ENCODE measurements around the gene SLC43A1.

The SLC43A1 gene

GRCh38 chr11:57479021-57479663 lies 36.4 kb downstream of the SLC43A1 start:
- no peak for DNase-seq (ENCODE audit: low read depth)

DNA sequence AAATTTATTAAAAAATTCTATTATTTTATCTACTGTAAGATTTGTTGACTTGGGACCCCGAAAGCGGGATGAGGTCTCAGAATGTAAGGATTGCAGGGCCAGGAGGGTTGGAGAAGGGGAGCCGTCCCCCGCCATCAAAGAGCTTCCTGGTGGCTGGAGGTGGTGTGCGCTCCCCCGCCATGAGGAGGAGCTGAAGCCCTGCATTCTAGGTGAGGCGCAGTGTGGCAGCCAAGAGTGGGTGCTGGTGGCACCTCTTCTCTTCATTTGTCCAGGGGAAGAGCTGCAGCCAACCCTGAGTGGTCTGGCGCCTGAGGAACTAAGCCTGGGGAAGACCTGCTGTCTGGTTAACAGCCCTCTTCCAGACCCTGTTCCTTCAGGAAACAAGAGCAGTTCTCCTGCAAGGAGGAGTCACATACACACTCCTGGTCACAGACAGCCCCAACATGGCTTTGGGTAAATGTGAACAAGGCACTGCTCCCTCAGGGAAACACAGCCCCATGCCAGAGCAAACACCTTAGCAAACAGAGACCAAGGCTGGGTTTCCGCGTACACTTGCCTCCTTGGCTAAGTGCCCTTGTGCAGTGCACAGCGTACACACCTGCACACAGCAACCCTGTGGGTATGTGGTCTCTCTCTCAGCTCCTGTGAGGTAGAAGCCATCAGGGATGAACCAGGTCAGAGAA lies 37.9 kb downstream of the SLC43A1 start:
- DNase-seq (ENCODE audit: low read depth): no peak

DNA sequence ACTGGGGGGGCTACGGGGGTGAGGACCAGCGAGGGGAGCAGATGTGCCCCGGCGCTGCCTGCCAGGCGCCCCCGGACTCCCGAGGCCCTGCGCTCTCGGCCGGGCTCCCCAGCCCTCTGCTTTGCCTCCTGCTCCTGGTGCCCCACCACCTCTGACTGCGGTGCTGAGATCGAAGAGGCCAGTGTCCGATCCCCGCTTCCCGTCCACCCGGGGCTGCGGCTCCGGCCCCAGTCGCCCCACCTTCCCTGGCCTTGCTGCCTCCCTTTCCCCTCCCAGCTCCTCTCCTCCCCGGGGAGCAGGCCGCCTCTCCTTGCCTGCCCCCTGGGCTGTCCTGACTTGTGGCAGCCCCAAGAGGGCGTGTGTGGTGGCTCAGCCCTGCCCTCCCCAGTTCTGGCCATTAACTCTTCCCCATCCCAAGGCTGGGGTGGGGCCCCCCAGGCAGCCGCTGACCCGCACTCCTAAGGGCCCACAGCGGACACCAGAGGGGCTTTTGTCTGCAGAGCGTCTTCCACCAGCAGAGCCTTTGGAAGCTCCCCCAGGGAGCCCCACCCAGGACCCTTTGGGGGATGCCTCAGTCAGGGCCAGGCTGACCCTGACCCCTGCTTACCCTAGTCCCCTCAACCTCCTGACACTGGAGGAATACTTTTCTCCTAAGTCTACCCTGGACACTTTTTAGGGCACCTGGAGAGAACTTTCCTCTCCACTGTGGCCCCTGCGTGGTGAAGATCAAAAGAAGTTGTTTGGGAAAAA lies 38.6 kb downstream of the SLC43A1 start:
- DNase-seq (ENCODE audit: low read depth): peak; percentile 28

DNA sequence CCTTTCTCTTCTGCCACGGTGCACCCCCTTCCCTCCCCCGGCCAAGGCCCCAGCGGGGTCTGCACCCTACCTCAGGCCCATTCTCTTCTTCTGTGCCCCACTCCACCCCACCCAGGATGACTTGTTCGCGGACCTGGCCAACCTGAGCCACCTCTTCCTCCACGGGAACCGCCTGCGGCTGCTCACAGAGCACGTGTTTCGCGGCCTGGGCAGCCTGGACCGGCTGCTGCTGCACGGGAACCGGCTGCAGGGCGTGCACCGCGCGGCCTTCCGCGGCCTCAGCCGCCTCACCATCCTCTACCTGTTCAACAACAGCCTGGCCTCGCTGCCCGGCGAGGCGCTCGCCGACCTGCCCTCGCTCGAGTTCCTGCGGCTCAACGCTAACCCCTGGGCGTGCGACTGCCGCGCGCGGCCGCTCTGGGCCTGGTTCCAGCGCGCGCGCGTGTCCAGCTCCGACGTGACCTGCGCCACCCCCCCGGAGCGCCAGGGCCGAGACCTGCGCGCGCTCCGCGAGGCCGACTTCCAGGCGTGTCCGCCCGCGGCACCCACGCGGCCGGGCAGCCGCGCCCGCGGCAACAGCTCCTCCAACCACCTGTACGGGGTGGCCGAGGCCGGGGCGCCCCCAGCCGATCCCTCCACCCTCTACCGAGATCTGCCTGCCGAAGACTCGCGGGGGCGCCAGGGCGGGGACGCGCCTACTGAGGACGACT lies 39.3 kb downstream of the SLC43A1 start:
- no peak for DNase-seq (ENCODE audit: low read depth)

DNA sequence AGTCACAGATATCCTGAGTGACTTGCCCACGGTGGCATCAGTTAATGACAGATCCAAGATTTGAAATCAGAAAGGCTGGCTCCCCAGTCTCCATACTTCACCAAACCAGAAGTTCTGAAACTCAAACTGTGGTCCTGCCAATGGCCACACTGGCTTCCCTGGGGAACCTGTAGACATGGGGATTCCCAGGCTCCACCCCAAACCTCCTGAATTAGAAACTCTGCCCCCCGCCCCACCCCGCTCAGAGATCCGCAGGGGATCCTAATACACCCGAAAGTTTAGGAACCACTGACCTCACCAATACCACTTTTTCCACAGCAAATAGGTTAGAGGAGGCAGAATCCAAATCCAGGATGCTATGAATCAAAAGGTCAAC lies 39.8 kb downstream of the SLC43A1 start:
- DNase-seq (ENCODE audit: low read depth): no peak

DNA sequence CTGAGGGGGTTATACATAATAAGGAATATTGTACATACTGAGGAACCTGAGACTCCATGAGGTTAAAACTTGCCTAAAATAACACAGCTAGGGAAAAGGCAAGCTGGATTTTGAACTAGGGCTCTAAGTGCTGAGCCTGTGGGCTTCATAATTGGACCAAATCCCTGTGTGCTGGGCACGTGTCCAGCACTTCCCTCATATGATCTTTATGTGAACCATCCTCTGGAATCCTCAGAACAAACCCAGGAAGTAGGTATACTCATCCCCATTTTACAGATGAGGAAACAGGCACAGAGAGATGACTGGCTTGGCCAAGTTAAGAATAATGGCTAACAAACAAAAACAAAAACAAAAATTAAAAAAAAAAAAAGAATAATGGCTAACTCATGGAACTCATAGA lies 40.3 kb downstream of the SLC43A1 start:
- no peak for DNase-seq (ENCODE audit: low read depth)

DNA sequence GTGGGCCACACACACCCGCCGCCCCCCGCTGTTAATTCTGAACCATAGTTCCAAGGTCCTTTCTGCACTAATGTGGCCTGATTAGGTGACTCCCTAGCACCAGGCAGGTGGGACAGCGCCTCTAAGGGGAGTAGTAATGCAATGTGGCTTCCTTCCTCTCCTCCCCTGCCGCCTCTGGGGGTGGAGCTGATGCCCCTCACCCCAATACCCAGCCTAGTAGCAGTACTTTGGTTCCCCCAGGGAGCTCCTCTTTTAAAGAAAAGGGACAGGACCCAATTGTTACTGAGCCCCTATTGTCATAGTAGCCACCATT lies 40.7 kb downstream of the SLC43A1 start:
- DNase-seq (ENCODE audit: low read depth): no peak

- no peak for DNase-seq (ENCODE audit: low read depth)
Observed at GRCh38 chr11:57474017-57474802, 41.3 kb downstream of the SLC43A1 start.

DNA sequence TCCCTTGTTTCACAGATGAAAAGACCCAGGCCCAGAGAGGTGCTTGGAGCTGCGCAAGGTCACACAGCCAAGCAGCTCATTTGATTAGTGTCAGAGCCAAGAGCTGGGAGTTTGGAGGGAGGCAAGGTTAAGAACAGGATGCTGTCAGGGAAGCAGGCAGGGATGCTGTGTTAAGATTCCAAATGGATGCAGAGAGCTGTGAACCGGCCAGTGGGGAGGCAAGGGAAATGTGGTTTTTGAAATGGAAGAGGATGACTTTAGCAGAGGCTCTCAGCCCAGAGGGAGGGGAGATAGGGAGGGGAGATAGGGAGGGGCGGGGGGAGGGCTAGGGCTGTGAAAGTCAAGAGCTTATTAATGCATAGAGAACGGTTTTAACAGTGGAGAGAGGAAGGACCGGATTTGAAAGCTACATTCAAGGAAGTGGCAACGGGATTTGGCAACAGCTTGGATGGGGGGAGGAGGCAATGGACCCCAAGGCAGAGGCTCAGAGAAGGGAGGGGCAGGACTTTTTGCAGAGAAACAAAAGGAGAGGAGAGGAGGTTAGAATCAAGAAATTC lies 42.1 kb downstream of the SLC43A1 start:
- no peak for DNase-seq (ENCODE audit: low read depth)

DNA sequence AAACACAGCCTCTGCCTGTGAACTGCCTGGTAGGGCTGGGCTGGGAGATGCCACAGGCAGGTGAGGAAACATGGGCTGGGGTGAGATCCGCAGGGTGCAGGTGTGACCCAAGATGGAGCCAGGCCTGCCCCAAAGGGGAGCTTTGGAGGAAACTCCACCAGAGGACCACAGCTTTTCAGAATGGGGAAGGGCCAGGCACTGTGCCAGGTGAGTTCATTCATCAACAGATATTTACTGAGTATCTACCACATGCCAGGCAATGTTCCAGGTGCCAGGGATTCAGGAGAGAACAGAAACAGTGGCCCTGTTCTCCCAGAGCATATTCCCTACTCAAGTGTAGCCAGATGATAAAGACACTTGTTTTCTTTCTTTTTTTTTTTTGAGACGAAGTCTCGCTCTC lies 44.0 kb downstream of the SLC43A1 start:
- DNase-seq (ENCODE audit: low read depth): no peak

DNA sequence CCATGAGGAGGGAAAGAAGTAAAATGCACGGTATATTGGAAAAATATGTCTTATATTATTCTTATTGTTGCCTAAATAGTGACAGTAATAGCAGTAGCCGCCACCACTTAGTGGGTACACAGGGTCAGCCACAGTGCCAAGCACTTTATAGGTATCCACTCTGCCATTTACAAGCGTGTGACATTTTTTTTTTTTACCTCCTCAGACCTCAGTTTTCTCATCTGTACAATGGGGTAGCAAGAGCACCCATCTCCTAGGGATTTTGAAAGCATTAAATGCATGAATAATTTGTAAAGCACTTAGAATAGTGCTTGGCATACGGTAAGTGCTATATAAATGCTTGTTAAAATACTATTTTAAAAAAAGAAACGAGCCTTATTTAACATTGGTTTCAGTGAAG lies 46.2 kb downstream of the SLC43A1 start:
- DNase-seq (ENCODE audit: low read depth): no peak

DNA sequence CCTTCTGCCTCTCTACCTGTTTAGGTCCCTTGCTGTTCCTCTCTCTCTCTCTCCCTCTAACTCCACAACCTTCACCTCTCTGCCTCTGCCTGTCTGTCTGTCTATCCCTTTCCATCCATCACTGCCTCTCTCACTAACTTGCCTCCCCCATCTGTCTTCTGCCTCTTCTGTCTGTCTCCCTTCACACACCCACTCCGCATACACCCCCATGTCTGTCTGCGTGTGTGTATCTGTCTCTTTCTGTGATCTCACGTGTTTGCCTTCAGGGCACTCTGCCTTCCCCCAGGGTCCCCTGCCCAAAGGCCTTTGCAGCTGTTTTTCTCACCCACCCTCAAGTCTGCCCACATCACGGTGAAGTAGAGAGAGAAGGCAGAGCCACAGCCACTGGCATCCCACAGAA lies 47.2 kb downstream of the SLC43A1 start:
- DNase-seq (ENCODE audit: low read depth): no peak

DNA sequence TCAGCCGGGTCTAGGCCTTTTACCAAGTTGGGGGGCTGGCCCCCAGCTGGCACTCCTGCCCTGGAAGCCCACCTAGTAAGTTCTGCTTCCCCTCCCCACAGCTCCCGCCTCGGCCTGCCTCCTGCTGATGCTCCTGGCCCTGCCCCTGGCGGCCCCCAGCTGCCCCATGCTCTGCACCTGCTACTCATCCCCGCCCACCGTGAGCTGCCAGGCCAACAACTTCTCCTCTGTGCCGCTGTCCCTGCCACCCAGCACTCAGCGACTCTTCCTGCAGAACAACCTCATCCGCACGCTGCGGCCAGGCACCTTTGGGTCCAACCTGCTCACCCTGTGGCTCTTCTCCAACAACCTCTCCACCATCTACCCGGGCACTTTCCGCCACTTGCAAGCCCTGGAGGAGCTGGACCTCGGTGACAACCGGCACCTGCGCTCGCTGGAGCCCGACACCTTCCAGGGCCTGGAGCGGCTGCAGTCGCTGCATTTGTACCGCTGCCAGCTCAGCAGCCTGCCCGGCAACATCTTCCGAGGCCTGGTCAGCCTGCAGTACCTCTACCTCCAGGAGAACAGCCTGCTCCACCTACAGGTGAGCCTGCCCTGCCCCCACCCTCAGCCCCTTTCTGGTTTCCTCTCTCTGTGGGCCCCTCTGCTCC lies 47.9 kb downstream of the SLC43A1 start:
- no peak for DNase-seq (ENCODE audit: low read depth)

DNA sequence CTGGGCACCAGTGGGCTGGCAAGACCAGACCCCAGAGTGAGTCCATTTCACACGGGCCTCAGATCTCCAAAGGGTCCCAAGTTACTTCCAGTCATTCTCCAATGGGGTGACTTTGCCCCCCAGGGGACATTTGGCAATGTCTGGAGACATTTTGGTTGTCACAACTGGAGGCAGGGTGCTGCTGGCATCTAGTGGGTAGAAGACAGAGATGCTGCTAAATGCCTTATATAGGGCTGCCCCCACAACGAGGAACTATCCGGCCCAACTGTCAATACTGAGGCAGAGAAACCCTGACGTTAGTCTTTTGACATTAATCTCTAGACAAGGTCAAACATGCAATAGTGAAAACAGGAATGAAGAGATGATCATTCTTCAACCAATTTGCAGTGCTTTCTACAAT lies 48.8 kb downstream of the SLC43A1 start:
- no peak for DNase-seq (ENCODE audit: low read depth)

DNA sequence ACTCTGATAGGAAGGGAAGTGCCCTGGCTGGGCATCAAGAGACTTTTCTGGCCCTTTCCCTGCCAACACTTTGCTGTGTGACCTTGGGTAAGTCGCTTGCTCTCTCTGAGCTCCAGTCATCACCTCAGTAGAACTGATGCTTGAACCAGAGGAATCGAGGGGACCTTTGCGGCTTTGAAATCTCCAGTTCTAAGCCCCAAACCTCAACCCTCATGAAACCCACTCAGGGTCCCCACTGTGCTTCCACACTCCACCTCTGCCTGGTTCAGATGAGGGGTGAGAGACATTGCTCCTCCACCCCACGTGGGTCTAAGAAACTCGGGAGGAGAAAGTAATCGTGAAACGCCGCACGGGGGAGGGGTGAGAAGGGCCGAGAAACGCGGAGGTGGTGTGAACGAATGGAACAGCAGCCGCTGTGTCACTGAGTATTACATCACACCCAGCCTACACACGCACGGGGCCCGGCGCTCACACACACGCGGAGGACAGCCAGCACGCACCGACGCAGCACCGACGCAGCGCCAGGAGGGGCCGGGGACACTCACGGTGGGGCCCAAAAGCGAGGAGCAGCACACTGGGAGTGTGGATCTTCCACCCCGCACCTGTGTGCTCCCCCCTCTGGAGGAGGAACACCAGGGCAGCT lies 50.8 kb downstream of the SLC43A1 start:
- DNase-seq (ENCODE audit: low read depth): no peak

GRCh38 chr11:57463671-57464538 lies 51.6 kb downstream of the SLC43A1 start:
- no peak for DNase-seq (ENCODE audit: low read depth)

GRCh38 chr11:57462597-57462996 lies 52.9 kb downstream of the SLC43A1 start:
- no peak for DNase-seq (ENCODE audit: low read depth)

DNA sequence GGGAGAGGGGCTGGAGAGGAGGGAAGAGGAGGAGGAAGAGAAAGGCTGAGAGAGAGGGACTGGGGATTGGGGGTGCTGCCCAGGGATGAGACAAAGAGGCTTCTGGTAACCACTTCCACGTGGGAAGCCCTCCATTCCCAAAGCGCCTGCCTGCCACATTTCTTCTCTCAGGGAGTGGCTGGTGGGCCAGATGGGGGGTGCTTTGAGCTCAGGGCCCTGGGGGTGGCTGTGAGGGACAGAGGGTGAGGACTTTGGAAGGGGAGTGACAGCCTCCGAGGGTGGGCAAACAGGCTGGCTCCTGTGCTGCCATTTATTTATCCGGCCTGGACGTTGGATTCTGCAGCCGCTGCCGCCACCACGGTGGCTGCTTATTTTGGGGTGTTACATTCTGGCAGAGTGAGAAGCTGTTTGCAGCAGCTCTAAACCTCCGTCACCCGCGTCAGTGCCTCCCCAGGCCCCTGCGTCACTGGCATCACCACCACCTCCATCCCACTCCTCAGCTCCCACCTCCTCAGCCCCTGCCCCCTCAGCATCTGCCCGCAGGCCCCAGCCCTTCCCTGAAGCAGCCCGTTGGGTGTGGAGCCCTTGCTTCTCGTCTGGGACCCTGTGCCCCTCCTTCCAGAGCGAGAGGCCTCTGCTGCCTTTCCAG lies 53.5 kb downstream of the SLC43A1 start:
- no peak for DNase-seq (ENCODE audit: low read depth)

All from fibroblast of gingiva (primary cell).